HG03095 (cell line): Measurements from ENCODE around the gene HLX.

Experiments
- ATAC-seq: cut with Tn5 transposase; IDR thresholded peaks from one replicate; pipeline ENCODE4 v1.9.1; 2021; ENCODE audit warnings: moderate library complexity; ENCODE audit not compliant: unreplicated experiment

HLX gene

GRCh38 chr1:220921498-220921897, 42.3 kb downstream of the HLX start:
- no peak for ATAC-seq

GRCh38 chr1:220921971-220922635, 42.9 kb downstream of the HLX start:
- no peak for ATAC-seq

- ATAC-seq, result no peak
Observed at GRCh38 chr1:220922951-220923350, 43.7 kb downstream of the HLX start.

GRCh38 chr1:220924331-220924970, 45.2 kb downstream of the HLX start:
- no peak for ATAC-seq

- no peak for ATAC-seq
Observed at GRCh38 chr1:220925707-220926106, 46.5 kb downstream of the HLX start.

GRCh38 chr1:220926146-220926545, 46.9 kb downstream of the HLX start:
- no peak for ATAC-seq

- no peak for ATAC-seq
Observed at GRCh38 chr1:220927442-220927841, 48.2 kb downstream of the HLX start.

- ATAC-seq, result no peak
Observed at GRCh38 chr1:220928320-220928719, 49.1 kb downstream of the HLX start.

GRCh38 chr1:220928725-220929300, 49.6 kb downstream of the HLX start:
- no peak for ATAC-seq

GRCh38 chr1:220929304-220929703, 50.1 kb downstream of the HLX start:
- ATAC-seq, result no peak
